Keratinocyte (primary cell): ENCODE measurements around the gene HSD17B2. TPM values are rescaled to one million over a fixed set of nuclear protein-coding genes. Genes with fewer than 3 reads are reported as not detected.

Source experiments
- DNase-seq: peaks from one replicate; pipeline ENCODE4 v3.0.0-alpha.2; 2011; ENCODE audit warnings: low read depth, missing footprints, low spot score
- FAIRE-seq: peaks from 2 replicates; lab custom pipeline; 2011; peaks lifted over from hg19 to GRCh38; lab: Jason Lieb, UNC
- H2AFZ ChIP-seq: 2 replicates; pipeline ENCODE4 v1.6.0; 2012; ENCODE audit warnings: low read length, control low read depth, inconsistent platforms; ENCODE audit not compliant: control insufficient read depth
- H3K27ac ChIP-seq: 2 replicates; pipeline ENCODE4 v1.5.1; 2011; ENCODE audit warnings: low read length; ENCODE audit not compliant: control insufficient read depth, insufficient read depth
- H3K27me3 ChIP-seq: 3 replicates; pipeline ENCODE4 v1.6.0; 2011; ENCODE audit warnings: low read length; ENCODE audit not compliant: control insufficient read depth, insufficient read depth; ENCODE audit errors: extremely low read depth
- H3K36me3 ChIP-seq, 2 experiments: 2 replicates in 1 of 2; 3 replicates in 1 of 2; pipeline ENCODE4 v1.5.1; 2011; ENCODE audit warnings: low read length in 2 of 2, mild to moderate bottlenecking in 1 of 2; ENCODE audit not compliant: control insufficient read depth in 2 of 2, insufficient read depth in 2 of 2; ENCODE audit errors: extremely low read depth in 1 of 2
- H3K4me1 ChIP-seq: 3 replicates; pipeline ENCODE4 v1.5.1; 2011; ENCODE audit warnings: low read length; ENCODE audit not compliant: control insufficient read depth, insufficient read depth; ENCODE audit errors: extremely low read depth
- H3K4me2 ChIP-seq: 3 replicates; pipeline ENCODE4 v1.6.0; 2011; ENCODE audit warnings: low read depth, low read length; ENCODE audit not compliant: control insufficient read depth, insufficient read depth; ENCODE audit errors: extremely low read depth
- H3K4me3 ChIP-seq, 3 experiments: fragments of 200-600 bp in 1 of 3; sonication (generic) in 1 of 3; 2 replicates in 2 of 3; 3 replicates in 1 of 3; pipeline ENCODE4 v1.5.1; 2011 to 2016; ENCODE audit warnings: low read length in 3 of 3, mild to moderate bottlenecking in 3 of 3, control low read depth in 2 of 3, inconsistent platforms in 1 of 3, low read depth in 1 of 3, mixed read lengths in 1 of 3, mixed run types in 1 of 3, moderate library complexity in 1 of 3; ENCODE audit not compliant: control insufficient read depth in 2 of 3, insufficient read depth in 2 of 3; ENCODE audit errors: extremely low read depth in 1 of 3
- H3K79me2 ChIP-seq: 2 replicates; pipeline ENCODE4 v1.6.0; 2012; ENCODE audit warnings: low read length; ENCODE audit not compliant: control insufficient read depth, insufficient read depth
- H3K9ac ChIP-seq: 3 replicates; pipeline ENCODE4 v1.6.0; 2011; ENCODE audit warnings: low read length; ENCODE audit not compliant: control insufficient read depth, insufficient read depth; ENCODE audit errors: extremely low read depth
- H3K9me1 ChIP-seq: 3 replicates; pipeline ENCODE4 v1.6.0; 2011; ENCODE audit warnings: low read length; ENCODE audit not compliant: control insufficient read depth, insufficient read depth; ENCODE audit errors: extremely low read depth
- H3K9me3 ChIP-seq: 2 replicates; pipeline ENCODE4 v1.5.1; 2012; ENCODE audit warnings: low read depth, low read length; ENCODE audit not compliant: control insufficient read depth
- H4K20me1 ChIP-seq: 3 replicates; pipeline ENCODE4 v1.6.0; 2011; ENCODE audit warnings: low read length; ENCODE audit not compliant: control insufficient read depth, insufficient read depth; ENCODE audit errors: extremely low read depth
- CTCF ChIP-seq, 3 experiments: IDR thresholded peaks in 1 of 3; conservative IDR thresholded peaks in 1 of 3; optimal IDR thresholded peaks in 1 of 3; 2 replicates in 2 of 3; 3 replicates in 1 of 3; pipeline versions ENCODE3 to v1.5.1; 2011; ENCODE audit warnings: low read length in 3 of 3, mild to moderate bottlenecking in 3 of 3, moderate library complexity in 2 of 3, control low read depth in 1 of 3, inconsistent platforms in 1 of 3; ENCODE audit not compliant: insufficient read depth in 2 of 3; ENCODE audit errors: extremely low read depth in 1 of 3
- EZH2 ChIP-seq: IDR thresholded peaks from one replicate; pipeline ENCODE4 v1.6.1; 2012; ENCODE audit warnings: inconsistent platforms, mild to moderate bottlenecking, low read length, moderate library complexity
- dilution Hi-C: fragments of 300-500 bp; cut with MboI; formaldehyde crosslinking; loops from one replicate; pipeline ENCODE4 v1.7.0; 2020; ENCODE audit warnings: low sequenced_read_pairs; ENCODE audit not compliant: extremely low pct_ligation_motif_present
- polyA plus RNA-seq, 5 experiments: library from polyadenylated mRNA; depleted of rRNA in 3 of 5; stranded (reverse) in 3 of 5; stranded (forward) in 1 of 5; unstranded in 1 of 5; fragments of >200 nt; gene quantifications; 1 replicate in 1 of 5; 2 replicates in 3 of 5; 3 replicates in 1 of 5; pipeline versions ENCODE4 v1.2.1 to v1.2.3, GENCODE V29; 2011 to 2012; ENCODE audit warnings: missing spikeins in 2 of 5, low read depth in 1 of 5, low replicate concordance in 1 of 5

The HSD17B2 gene
- polyA plus RNA-seq, 1 donor (not counting 4 experiments of a cell fraction or from before 2014, with no cell fraction given), result 3.1 TPM

DNA sequence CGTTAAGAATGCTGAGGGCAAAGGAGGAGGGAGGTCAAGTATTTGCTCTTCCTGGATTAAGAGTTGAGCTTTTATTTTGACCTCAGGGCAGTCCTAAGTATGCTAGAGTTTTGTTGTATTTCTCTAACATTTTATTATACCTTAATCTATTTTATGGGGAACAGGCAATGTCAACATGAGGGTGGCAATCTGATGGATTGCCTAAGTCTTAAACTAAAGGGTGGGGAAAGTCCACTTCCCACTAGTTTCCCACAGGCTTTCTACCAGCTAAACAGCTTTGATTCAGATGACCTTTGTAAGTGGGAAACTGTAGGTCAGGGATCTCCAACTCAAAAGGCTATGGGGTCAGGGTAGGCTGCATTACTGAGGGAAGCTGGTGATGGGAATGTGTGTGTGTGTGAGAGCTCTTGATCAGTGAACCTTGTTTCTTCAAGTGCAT is 24.9 kb downstream of the HSD17B2 start:
- dilution Hi-C loops, result no loop called here
- H3K4me2 ChIP-seq, result no peak overlapping the region
- no peaks in the 10 kb centered on the region for H4K20me1 ChIP-seq
- no peak overlapping the region for H3K9ac ChIP-seq
- no peaks in the 10 kb centered on the region for H3K9me1 ChIP-seq
- no peak overlapping the region for H3K27ac ChIP-seq
- H3K36me3 ChIP-seq, result no peaks in the 10 kb centered on the region
- H3K79me2 ChIP-seq, result no peaks in the 10 kb centered on the region
- FAIRE-seq (no peak), DNase-seq (no peak)
- H3K4me1 ChIP-seq, result peaks cover 38% of the 10 kb centered on the region
- TF ChIP-seq EZH2 (no peak), CTCF (optimal IDR thresholded peaks at IDR 0.05 in 1 of 3, IDR thresholded peaks at IDR 0.05 in 1 of 3, conservative IDR thresholded peaks at IDR 0.05 in 1 of 3; ENCODE audit: extremely low read depth in 1 of 3, insufficient read depth in 2 of 3, low read length in 3 of 3) (no peak)
- no peak overlapping the region for H3K4me3 ChIP-seq
- no peaks in the 10 kb centered on the region for H3K27me3 ChIP-seq
- H3K9me3 ChIP-seq, result no peaks in the 10 kb centered on the region
- no peak overlapping the region for H2AFZ ChIP-seq

DNA sequence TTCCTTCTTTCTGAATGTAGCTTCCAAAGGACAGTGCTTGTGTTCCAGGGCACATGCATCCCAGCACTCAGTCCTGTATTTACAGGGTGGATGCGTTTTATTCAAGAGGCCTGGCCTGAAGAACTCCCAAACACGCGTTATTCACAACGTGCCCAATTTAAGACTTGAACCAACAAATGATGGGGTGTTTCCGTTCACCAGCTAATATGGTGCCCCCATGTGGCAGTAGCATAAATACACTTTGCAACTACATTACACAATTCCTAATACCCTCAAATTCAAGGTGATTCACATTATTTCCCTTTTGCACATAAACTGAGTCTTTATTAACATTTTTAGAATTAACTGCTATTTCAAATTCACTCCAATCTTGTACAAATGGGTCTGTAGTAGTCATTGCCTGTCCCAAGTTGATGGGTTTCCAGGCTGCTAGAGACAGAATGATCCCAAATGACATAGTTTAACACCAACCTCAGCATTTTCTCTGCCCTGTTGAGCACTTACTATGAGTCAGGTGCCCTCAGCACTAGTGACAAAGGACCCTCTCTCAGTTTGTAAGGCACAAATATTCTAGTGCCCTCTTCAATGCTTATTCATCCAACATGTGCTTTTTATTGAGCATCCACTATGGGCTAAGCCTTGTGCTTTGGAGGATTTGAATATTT is 26.9 kb downstream of the HSD17B2 start:
- Histone ChIP-seq H3K4me1 (peaks cover 20% of the 10 kb centered on the region), H2AFZ (no peak overlapping the region), H3K79me2 (no peaks in the 10 kb centered on the region), H3K4me3 (no peak overlapping the region), H3K9me3 (no peaks in the 10 kb centered on the region), H3K36me3 (no peaks in the 10 kb centered on the region), H4K20me1 (no peaks in the 10 kb centered on the region), H3K4me2 (no peak overlapping the region), H3K9ac (no peak overlapping the region), H3K27me3 (no peaks in the 10 kb centered on the region), H3K27ac (peak overlapping the region; percentile 46), H3K9me1 (no peaks in the 10 kb centered on the region)
- DNase-seq (no peak), FAIRE-seq (no peak)
- TF ChIP-seq CTCF (optimal IDR thresholded peaks at IDR 0.05 in 1 of 3, IDR thresholded peaks at IDR 0.05 in 1 of 3, conservative IDR thresholded peaks at IDR 0.05 in 1 of 3; ENCODE audit: extremely low read depth in 1 of 3, insufficient read depth in 2 of 3, low read length in 3 of 3) (peak; percentile 59 to 73 (median 67)), EZH2 (no peak)
- dilution Hi-C loops, result no loop called here
